NT2/D1 (cell line): Measurements from ENCODE around the gene HPN.

ENCODE experiments used
- SUZ12 ChIP-seq: IDR thresholded peaks from 2 replicates; pipeline ENCODE4 v1.6.1; 2011; ENCODE audit not compliant: insufficient read length, insufficient read depth; ENCODE audit errors: extremely low read depth
- ZNF274 ChIP-seq: IDR thresholded peaks from 2 replicates; pipeline ENCODE4 v1.6.1; 2011; ENCODE audit warnings: mild to moderate bottlenecking, low read depth, low read length

DNA sequence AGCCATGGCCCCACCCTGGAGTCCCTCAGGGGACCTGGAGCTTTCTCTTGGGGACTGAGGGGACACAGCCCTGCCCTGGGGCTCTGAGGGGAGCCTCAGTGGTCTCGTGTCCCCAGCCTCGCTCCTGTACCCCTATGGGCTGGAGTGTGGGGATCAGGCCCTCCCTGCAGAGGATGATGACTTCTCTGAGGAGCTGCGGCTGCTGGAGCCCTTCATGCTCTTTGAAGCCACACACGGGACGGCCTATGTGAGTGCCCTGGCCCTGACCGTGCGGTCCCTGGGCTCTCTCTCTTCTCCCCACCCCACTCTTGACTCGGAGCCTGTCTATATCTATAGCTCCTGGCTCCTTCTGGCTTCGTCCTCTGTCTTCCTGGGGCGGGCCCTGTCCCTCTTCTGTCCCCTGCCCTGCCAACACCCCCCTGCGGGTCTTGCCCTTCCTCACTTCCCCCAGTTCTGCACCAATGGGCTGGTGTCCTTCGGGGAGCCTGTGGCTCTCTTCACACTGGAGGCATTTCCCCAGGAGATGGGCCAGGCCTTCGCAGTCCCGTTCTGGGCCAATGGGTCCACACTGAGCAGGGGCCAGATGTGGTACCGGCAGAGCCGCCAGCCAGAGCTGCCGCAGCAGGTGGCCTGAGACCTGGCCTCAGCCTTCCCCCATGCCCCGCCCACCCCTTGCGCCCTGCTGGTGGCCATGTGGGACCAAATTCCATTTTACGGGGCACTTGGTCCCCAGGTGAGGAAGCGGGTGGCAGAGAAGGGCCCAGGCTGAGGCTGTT lies 33.1 kb downstream of the HPN start:
- TF ChIP-seq SUZ12 (no peak), ZNF274 (no peak)
